Iris pigment epithelial cell (primary cell): Measurements from ENCODE around the gene KCNJ9.
"Not testable (repeated sequence)": the region's sequence is repeated elsewhere in the genome, so short reads cannot be mapped to it uniquely, and the experiment has no call there.

Experiments used
- DNase-seq: peaks from one replicate; pipeline ENCODE4 v3.0.0-alpha.2; 2011; ENCODE audit warnings: low read depth

KCNJ9 gene

GRCh38 chr1:160103658-160104408 lies 22.5 kb downstream of the KCNJ9 start:
- no peak for DNase-seq

DNA sequence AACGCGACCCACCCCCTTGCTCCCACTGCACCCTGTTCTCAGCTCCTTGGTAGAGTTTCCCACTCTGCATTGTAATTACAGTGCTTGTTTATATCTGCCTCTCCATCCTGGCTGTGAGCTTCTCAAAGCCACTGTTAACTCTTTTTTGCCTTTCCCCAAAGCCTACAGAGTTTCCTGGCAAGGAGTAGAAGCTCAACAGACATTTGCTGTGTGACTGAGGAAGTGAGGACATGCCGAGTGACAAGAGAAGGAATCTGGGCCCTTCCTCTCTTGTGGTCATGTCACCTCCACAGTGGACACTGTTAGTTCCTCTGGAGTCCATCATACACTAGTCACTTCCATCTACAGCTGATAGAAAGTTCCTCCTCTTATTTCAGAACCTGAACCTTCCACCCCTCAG lies 23.1 kb downstream of the KCNJ9 start:
- no peak for DNase-seq

DNA sequence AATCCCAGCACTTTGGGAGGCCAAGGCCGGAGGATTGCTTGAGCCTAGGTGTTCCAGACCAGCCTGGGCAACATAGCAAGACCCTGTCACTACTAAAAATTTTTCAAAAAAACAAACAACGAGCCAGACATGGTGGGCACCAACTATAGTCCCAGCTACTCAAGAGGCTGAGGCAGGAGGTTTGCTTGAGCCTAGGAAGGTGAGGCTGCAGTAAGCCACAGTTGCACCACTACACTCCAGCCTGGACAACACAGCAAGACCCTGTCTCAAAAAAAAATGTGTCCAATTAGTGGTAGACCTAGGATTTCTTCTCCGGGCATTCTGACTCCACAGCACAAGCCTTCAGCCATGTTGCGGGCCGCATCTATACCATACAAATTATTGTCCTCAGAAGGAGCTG lies 23.8 kb downstream of the KCNJ9 start:
- no peak for DNase-seq

GRCh38 chr1:160107512-160107911 lies 26.2 kb downstream of the KCNJ9 start:
- no peak for DNase-seq

DNA sequence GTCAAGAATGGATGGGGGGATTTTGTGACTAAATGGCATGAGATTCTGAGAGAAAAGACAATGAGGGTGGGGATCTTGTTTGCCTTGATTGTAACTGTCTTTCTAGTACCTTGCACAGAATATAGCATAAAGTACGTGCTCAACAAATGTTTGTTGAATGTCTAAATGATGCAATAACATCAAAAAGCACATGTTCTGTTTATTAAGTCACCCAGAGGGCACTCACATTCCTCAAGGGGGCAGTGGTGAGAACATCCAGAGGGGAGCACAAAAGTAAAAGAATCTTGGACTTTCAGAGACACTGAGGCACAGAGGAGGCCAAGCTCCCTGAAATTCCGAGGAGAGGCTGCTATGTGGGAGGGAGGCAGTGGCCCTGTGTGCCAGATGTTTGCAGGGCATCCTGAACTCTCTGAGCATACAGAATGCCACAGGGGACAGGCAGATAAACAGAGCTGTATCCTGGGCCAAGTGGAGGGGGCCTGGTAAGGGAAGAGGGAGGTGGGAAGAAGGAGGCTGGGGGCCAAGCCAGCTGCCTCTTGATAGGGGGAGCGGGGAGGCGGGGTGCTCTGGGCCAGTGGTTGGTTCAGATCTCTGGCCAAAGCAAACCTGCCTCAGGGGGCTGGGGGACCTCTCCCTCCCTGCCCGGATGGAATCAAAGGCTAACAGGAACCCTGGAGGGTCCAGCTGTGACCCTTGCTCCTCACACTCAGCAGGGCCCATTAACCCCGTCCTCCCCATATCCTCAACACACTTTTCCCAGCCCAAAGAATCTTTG lies 27.7 kb downstream of the KCNJ9 start:
- peak; percentile 63 for DNase-seq

- DNase-seq: no peak
These were observed 28.3 kb downstream of the KCNJ9 start for GRCh38 chr1:160109686-160110085.

DNA sequence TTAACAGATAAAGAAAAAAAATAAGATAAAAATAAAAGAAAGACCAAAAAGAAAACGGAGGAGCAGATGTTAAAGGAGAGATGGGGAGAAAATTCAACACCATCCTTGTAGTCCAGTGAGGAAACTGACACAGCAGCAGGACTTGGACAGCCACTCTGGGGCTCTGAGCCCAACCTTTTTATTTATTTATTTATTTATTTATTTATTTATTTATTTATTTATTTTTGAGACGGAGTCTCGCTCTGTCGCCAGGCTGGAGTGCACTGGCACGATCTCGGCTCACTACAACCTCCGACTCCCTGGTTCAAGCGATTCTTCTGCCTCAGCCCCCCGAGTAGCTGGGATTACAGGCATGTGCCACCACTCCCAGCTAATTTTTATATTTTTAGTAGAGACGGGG lies 30.1 kb downstream of the KCNJ9 start:
- not testable (repeated sequence) for DNase-seq

GRCh38 chr1:160112357-160112756 lies 31.0 kb downstream of the KCNJ9 start:
- DNase-seq: no peak

GRCh38 chr1:160113407-160113806 lies 32.1 kb downstream of the KCNJ9 start:
- no peak for DNase-seq

- DNase-seq: no peak
These were observed 32.7 kb downstream of the KCNJ9 start for GRCh38 chr1:160114085-160114484.

DNA sequence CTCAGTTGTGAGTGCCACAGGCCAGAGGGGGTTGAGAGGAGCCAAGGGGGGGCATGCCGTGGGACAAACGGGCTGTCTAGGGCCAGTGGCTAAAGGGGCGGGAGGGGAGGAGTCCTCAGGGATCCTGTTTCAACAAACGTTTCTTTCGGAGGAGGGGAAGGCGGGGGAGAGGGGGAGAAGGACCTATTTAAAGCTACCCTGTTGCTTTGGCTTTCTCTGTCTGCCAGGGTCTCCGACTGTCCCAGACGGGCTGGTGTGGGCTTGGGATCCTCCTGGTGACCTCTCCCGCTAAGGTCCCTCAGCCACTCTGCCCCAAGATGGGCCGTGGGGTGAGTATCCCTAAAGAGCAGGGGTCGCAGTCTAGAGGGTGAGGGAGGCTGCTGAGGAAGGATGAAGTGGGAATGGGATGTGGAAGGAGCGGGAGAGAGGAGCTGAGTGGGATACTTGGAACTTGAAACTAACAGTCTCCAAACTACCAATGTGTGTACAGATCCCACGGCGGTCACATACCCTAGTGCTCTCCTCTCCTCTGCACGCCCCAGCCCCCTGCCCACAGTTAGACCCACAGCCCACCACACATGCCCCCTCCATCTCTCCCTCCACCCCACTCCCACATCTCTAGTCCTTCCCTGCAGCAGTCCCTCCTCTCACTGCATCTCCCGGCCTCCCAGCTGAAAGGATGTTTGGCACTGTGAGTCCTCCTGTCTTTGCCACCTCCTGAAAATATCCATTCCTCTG lies 34.4 kb downstream of the KCNJ9 start, which contains the start of gene ATP1A2:
Gene ATP1A2, plus strand, starts transcription at position 215 of the 738 bp plus-strand sequence. Its CDS starts 103 bp downstream, at position 318.
- no peak for DNase-seq

DNA sequence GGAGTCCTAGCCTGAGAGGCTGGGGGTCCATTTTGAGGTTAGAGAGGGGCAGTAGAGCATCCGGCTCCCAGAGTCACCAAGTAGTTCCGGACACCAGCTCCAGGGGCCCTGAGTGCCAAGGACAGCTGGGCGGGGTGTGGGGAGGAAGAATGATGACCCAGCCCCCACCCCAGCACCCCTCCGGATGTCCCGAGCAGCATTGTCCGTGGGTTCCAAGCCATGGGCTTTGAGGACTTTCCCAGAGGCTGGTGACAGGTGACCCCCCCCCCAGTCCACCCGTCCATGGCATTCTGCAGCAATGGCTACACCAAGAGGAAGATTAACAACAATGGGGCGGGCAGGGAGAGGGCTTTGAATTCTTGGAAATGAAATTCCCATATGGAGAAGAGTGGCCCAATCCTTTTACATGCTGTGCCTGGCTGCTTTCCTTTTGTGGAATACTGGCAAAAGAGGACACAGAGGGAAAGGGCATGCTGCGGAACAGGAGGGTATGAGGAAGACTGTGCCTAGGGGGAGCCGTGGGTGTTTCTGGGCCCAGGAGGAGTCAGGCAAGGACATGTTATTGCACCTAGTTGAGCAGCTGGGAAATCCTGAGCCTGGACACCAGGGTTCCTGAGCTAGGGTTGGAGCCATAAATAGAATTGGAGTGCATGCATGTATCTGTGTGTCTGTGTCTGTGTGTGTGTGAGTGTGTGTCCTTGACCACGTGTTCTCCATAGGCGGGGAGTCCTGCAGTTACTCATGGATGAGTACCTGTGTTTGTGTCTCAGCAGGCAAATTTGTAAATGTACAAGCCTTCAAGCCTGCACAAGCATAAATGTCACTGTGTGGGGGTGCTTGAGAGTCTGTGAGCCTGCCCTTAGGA lies 35.2 kb downstream of the KCNJ9 start:
- peak; percentile 30 for DNase-seq

GRCh38 chr1:160117300-160117699 lies 36.0 kb downstream of the KCNJ9 start:
- no peak for DNase-seq

DNA sequence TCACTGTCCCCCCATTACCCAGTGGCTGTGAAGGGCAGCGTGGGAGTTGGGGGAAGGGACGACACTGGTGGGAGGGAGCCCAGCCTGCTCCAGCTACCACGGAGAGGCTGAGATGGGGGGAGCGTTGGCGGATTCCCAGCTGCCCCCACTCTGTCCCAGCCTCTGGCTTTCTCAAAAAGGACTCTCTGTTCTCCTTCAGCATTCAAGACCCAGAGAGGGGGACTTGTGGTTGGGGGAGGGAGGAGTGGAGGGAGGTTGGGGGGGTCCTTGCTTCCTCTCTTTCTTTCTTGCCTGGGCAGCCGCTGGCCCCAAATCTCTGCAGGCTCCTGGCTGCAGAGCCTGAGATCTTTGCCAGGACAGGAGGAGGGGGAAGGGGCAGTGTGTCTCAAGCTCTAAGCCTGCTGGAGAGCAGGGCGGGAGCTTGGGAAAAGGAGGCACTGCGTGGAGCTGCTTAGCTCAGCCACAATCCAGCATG lies 36.4 kb downstream of the KCNJ9 start:
- no peak for DNase-seq

GRCh38 chr1:160118928-160119327 lies 37.6 kb downstream of the KCNJ9 start:
- DNase-seq: no peak

GRCh38 chr1:160120797-160121196 lies 39.5 kb downstream of the KCNJ9 start:
- DNase-seq: no peak

GRCh38 chr1:160121388-160121787 lies 40.0 kb downstream of the KCNJ9 start:
- no peak for DNase-seq

- DNase-seq: no peak
These were observed 41.7 kb downstream of the KCNJ9 start for GRCh38 chr1:160122978-160123495.

GRCh38 chr1:160123726-160124125 lies 42.4 kb downstream of the KCNJ9 start:
- DNase-seq: no peak

GRCh38 chr1:160124705-160125478 lies 43.6 kb downstream of the KCNJ9 start:
- peak; percentile 67 for DNase-seq
